CD4-positive, alpha-beta T cell treated with Interleukin-6 for 4 hours (primary cell): ENCODE results near the gene RASGEF1C.
"Not testable (repeated sequence)": the region's sequence is repeated elsewhere in the genome, so short reads cannot be mapped to it uniquely, and the experiment has no call there.

Experiments
- DNase-seq: peaks from one replicate; pipeline ENCODE4 v3.0.0-alpha.2; 2020; ENCODE audit warnings: mixed read lengths

RASGEF1C gene

DNA sequence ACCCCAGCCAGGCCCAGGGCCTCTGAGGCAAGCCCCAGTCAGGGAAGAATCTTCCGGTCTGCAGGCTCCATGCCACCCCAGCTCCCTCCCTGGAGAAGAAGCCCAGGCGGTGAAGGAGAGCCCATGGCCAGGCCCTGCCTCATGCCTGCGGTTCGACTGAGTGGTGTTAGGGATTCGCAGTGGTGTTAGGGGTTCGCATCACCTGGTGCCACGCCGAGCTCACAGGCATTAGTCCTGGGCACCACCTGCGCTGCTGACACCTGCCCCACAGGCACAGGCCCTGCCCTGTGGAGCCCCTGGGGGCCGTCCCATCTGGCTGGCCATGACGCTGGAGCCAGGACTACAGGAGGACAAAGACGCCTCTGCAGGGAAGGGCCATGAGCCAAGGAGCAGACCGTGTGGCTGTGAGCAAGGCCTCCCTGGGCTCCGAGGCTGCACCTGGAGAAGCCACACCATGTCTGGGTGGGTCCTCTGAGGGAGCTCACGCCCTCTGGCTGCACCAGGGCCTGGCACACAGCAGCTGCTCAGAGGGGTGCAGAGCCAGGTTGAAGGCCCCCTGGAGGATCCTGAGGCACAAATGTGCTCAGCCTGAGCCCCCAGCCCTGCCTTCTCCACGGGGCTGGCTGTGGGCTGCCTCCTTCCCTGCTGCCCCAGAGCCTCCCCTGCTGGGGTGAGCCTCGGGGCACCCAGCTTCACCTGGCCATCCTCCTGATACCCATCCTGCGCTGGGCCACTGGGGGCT is 109.8 kb downstream of the RASGEF1C start:
- no peak for DNase-seq

DNA sequence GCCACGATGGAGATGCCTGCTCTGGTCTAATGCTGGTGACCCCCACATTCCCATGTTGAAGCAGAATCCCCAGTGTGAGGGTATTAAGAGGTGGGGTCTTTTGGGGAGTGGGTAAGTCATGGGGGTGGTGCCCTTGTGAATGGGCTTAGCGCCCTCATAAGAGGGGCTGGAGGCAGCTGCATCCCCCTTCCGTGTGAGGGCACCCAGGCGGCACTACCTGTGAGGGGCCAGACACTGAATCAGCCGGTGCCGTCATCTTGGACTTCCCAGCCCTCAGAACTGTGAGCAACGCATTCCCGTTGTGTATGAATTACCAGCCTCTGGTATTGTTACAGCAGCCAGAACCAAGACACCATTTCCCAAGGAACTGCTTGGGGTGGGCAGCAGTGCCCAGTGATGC is 110.5 kb downstream of the RASGEF1C start:
- DNase-seq = no peak

DNA sequence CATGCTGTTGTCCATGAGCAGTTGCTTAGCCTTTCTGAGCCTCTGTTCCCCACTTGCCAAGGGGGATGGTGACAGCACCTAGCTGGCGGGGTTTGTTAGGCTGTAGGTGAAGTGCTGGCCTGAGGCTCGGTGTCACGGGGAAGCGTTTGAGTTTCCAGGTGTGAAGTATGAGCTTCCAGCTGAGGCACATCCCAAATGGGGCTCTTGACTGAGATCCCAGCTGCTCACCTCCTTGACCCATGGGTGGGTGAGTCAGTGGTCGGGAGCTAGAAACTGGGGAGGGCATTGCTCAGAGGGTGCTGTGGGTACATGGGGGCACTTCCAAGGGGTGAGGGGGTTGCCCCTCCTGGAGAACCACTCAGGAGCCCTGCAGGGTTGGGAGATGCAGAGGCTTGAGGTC is 111.1 kb downstream of the RASGEF1C start:
- no peak for DNase-seq

- no peak for DNase-seq
Measured at GRCh38 chr5:180097163-180097894, 111.7 kb downstream of the RASGEF1C start.

- DNase-seq = no peak
Measured at GRCh38 chr5:180096616-180097015, 112.4 kb downstream of the RASGEF1C start.

- no peak for DNase-seq
Measured at GRCh38 chr5:180095545-180095944, 113.5 kb downstream of the RASGEF1C start.

- no peak for DNase-seq
Measured at GRCh38 chr5:180093651-180094382, 115.2 kb downstream of the RASGEF1C start.

GRCh38 chr5:180093241-180093640 is 115.8 kb downstream of the RASGEF1C start:
- DNase-seq = no peak

DNA sequence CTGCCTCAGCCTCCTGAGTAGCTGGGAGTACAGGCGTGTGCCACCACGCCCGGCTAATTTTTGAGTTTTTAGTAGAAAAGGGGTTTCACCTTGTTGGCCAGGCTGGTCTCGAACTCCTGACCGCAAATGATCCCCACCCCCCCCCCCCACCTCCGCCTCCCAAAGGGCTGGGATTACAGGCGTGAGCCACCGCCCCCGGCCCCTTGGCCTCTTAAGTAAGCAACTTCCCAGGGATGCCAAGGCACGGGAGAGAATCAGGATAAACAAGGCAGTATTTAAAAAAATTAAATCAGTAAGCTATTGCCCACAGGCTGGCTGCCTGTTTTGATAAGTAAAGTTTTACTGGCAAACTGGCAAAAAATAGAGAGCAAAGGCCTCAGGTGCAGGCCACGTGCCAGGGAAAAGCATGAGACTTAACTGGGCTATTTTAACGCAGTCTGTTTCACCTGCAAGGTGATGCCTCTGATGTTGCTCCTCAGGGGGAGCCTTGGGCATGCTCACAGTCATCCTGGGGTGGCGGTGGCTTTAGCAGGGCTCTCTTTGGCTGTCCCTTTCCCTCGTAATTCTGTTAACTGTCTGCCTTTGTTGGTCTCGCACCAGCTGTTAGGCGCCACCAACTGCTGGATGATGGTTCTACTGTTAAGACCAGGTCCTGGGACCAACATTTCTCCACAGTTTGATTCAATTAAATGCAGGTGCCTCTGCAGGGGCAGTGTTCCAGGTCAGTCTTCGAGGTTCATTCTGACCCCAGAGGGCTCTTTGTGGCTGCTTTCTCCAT is 118.1 kb downstream of the RASGEF1C start:
- no peak for DNase-seq

GRCh38 chr5:180090098-180090768 is 118.8 kb downstream of the RASGEF1C start:
- DNase-seq = peak; percentile 86

DNA sequence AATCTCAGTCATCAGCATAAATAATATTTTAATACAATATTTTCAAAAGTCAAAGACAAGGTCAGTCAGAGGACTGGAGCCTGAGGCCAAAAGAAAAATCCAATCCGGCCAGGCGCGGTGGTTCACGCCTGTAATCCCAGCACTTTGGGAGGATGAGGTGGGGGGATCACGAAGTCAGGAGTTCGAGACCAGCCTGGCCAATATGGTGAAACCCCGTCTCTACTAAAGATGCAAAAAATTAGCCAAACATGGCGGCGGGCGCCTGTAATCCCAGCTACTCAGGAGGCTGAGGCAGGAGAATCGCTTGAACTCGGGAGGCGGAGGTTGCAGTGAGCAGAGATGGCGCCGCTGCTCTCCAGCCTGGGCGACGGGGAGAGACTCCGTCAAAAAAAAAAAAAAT is 119.4 kb downstream of the RASGEF1C start:
- DNase-seq = not testable (repeated sequence)

DNA sequence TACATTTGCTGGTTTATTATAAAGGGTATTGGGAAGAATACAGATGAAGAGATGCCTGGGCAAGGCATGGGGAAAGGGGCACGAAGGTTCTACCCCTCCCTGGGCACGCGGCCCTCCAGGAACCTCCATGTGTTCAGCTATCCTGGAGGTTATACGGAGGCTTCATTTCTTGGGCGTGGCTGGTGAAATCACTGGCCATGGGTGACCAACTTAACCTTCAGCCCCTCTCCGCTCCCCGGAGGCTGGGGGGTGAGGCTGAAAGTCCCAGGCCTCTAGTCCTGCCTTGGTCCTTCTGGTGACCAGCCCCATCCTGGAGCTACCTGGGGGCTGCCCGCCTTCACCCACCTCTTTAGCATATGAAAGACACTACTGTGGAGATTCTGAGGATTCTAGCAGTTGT is 120.5 kb downstream of the RASGEF1C start:
- no peak for DNase-seq

DNA sequence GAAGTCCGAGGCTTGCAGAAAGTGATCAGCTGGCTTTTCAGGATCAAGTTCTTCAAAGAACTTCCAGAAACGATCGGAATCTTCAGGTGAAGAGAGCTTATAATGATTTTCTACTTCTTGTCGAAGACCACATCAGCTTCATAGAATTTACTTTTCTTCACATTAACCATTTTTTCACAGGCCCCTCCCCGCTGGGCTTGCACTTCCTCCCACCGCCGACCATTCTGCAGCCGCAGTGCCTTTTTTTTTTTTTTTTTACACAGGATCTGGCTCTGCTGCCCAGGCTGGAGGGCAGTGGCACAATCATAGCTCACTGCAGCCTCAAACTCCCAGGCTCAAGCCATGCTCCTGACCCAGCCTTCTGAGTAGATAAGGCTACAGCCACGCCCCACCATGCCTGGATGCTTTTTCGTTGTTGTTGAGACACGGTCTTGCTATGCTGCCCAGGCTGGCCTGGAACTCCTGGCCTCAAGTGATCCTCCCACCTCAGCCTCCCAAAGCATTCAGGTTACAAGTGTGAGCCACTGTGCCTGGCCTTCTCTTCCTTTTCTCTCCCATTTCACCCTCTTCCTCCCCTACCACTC is 122.1 kb downstream of the RASGEF1C start:
- no peak for DNase-seq

DNA sequence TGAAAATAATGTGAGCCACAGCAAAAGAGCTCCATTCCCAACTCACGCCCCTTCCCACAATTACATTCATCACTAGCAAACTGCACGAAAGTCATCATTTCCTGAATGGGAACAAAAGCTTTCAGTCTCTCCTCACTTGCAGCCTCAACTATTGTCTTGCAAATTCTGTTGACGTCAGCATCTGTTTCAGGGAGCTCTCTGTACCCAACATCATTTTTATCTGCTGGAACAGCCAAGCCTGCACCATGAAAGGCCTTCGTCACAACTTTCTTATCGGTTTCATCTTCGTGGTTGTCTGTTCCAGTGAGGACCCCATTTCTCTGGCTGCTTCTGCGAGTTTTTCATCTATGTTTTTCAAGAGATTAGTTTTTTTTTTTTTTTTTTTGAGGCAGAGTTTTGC is 123.2 kb downstream of the RASGEF1C start:
- DNase-seq = no peak

DNA sequence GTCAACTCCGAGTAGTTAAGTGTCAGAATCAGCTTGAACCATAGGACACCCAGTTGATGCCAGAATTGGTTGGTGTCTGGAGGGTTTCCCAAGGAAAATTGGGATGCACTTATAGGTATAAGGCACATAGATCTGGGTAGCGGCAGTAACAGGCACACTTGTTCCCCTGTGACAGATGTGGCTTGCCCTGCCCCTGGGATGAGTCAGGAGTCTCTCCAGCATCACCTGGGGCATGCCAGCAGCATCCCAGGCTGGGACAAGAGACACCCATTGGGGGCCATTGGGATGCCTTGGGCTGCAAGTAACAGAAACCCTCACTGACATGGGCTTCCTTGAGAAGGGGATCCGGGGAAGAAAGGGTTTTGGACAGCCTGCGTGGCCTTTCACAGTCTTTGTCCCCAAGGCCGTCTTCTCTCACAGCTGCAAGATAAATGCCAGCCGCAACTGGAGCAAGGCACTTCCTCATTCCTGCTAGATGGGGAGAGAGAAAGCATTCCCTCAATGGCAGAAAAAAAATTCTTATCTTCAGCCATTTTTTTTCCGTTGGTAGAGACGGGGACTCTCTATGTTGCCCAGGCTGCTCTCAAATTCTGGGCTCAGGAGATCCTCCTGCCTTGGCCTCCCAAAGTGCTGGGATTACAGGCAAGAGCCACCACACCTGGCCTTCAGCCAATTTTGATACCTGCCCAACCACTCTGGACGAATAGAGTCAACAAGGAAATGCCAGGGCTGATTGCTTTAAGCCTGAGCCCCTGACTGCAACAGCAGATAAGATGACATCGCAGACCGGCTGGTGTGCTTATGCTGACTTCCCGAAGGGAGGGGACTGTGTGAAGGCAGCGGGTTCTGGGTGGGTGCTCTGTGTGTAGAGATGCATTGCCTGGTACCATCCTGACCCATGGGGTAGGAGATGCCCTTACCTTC is 124.1 kb downstream of the RASGEF1C start:
- DNase-seq = no peak

DNA sequence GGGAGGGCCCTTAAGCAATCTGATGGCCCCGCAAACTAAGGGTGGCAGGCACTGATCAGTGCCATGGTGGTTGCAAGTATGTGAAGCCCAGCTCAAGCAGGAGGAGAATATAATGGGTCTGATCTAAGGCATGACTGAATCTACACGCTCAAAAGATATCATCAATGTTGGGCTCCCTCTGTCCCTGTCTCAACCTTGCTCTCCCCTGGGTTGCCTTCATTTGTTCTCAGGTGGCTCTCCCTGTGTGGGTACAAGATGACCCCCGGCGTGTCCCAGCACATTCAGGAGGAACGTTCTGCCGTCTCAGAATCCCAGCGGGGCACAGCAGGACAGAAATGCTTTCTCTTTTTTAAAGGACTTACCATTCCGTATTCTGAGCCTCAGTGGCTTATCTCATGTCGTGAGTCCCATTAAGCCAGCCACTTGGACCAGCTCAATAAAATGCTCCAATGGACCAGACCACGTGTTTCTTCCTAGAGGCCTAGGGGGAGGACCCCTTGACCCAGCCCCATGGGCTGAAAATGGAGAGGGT is 125.4 kb downstream of the RASGEF1C start:
- no peak for DNase-seq

- no peak for DNase-seq
Measured at GRCh38 chr5:180082633-180083420, 126.2 kb downstream of the RASGEF1C start.

DNA sequence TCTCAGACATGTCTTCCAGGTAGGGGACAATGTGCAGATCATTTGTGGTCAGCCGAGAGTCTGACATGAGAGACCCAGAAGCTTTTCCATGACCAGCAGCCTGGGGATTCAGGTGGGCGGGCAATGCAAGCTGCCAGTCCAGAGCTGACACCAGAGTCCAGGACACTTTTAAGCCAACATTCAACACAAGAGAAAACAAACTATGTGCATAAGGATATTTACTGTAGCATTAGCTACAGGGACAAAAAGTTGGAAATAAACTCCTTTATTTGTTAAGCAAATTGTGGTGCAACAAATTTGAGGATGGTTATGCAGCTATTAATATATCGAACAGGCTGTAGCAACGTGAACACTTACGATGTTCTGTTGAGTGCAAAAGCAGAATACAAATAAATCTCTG is 127.5 kb downstream of the RASGEF1C start:
- DNase-seq = no peak

GRCh38 chr5:180080486-180081280 is 128.3 kb downstream of the RASGEF1C start:
- peak; percentile 44 for DNase-seq
